IMR-90 (cell line): ENCODE measurements around the gene TRIM40. TPM values are rescaled to one million over a fixed set of nuclear protein-coding genes. Genes with fewer than 3 reads are reported as not detected.
A peak's percentile ranks its signal among the peaks of the same experiment; 100 is the strongest.

Experiments used
- ATAC-seq: fragments of 200-7000 bp; cut with Tn5 transposase; 2 replicates; pipeline ENCODE4 v1.9.1; 2020; ENCODE audit warnings: low read depth, mild to moderate bottlenecking, moderate library complexity
- BruUV-seq: library from RNA; stranded (reverse); fragments of 400-500 nt; replicated peaks from 2 replicates; lab custom pipeline; 2021; lab: Mats Ljungman, UMichigan
- CTCF ChIA-PET: fragments of 300-600 bp; formaldehyde crosslinking; extraction: SDS; loops from one replicate; lab custom pipeline; 2021; ENCODE audit warnings: antibody characterized with exemption; lab: Yijun Ruan, JAX
- POLR2A ChIA-PET: fragments of 300-600 bp; sonication (Branson Sonifier 250); formaldehyde crosslinking; loops from one replicate; lab custom pipeline; 2022; ENCODE audit warnings: antibody characterized with exemption; ENCODE audit not compliant: unreplicated experiment; lab: Charles Lee
- DNase-seq: peaks from one replicate; pipeline ENCODE4 v3.0.0; 2013
- H2AFZ ChIP-seq: replicated peaks from 2 replicates; pipeline ENCODE3; 2013; ENCODE audit warnings: low read length, mild to moderate bottlenecking; ENCODE audit not compliant: poor library complexity
- H2AK5ac ChIP-seq: 2 replicates; pipeline ENCODE4 v1.6.1; 2013; ENCODE audit warnings: low read depth, low read length, inconsistent platforms
- H2AK9ac ChIP-seq: replicated peaks from 2 replicates; pipeline ENCODE3; 2013; ENCODE audit warnings: mild to moderate bottlenecking, low read depth, low read length, moderate library complexity; ENCODE audit not compliant: poor library complexity
- H2BK120ac ChIP-seq: 2 replicates; pipeline ENCODE4 v1.6.1; 2013; ENCODE audit warnings: low read depth, low read length, inconsistent platforms
- H2BK15ac ChIP-seq: 3 replicates; pipeline ENCODE4 v1.6.1; 2013; ENCODE audit warnings: low read depth, low read length, inconsistent platforms
- H2BK20ac ChIP-seq: 2 replicates; pipeline ENCODE4 v1.6.1; 2013; ENCODE audit warnings: low read depth, mild to moderate bottlenecking, inconsistent platforms, low read length, moderate library complexity
- H2BK5ac ChIP-seq: 2 replicates; pipeline ENCODE4 v1.6.1; 2013; ENCODE audit warnings: mild to moderate bottlenecking, low read depth, low read length, inconsistent platforms; ENCODE audit not compliant: poor library complexity, severe bottlenecking
- H3K14ac ChIP-seq: replicated peaks from 2 replicates; pipeline ENCODE4 v1.6.1; 2013; ENCODE audit warnings: low read depth, low read length, inconsistent platforms
- H3K18ac ChIP-seq: 2 replicates; pipeline ENCODE4 v1.6.1; 2013; ENCODE audit warnings: low read depth, low read length, control low read depth
- H3K23ac ChIP-seq: 2 replicates; pipeline ENCODE4 v1.6.1; 2013; ENCODE audit warnings: low read depth, low read length, inconsistent platforms
- H3K27ac ChIP-seq: 2 replicates; pipeline ENCODE4 v1.5.1; 2013; ENCODE audit warnings: mild to moderate bottlenecking, control low read depth, low read length; ENCODE audit not compliant: insufficient read depth
- H3K27me3 ChIP-seq: 2 replicates; pipeline ENCODE4 v1.6.1; 2013; ENCODE audit warnings: low read length; ENCODE audit not compliant: control insufficient read depth, insufficient read depth
- H3K36me3 ChIP-seq: 2 replicates; pipeline ENCODE4 v1.6.1; 2013; ENCODE audit warnings: low read length, mixed read lengths; ENCODE audit not compliant: control insufficient read depth, insufficient read depth
- H3K4ac ChIP-seq: 2 replicates; pipeline ENCODE4 v1.6.1; 2013; ENCODE audit warnings: low read depth, low read length, inconsistent platforms
- H3K4me1 ChIP-seq: 2 replicates; pipeline ENCODE4 v1.6.1; 2013; ENCODE audit warnings: low read length, mixed read lengths; ENCODE audit not compliant: control insufficient read depth, insufficient read depth
- H3K4me2 ChIP-seq: 2 replicates; pipeline ENCODE4 v1.6.1; 2013; ENCODE audit warnings: low read depth, mild to moderate bottlenecking, control low read depth, low read length, moderate library complexity
- H3K4me3 ChIP-seq: 2 replicates; pipeline ENCODE4 v1.5.1; 2013; ENCODE audit warnings: low read depth, mild to moderate bottlenecking, control low read depth, low read length, moderate library complexity; ENCODE audit not compliant: insufficient read depth
- H3K56ac ChIP-seq: 2 replicates; pipeline ENCODE4 v1.6.1; 2013; ENCODE audit warnings: low read length, inconsistent platforms; ENCODE audit not compliant: insufficient read depth; ENCODE audit errors: extremely low read depth
- H3K79me1 ChIP-seq, 2 experiments: 2 replicates each; pipeline ENCODE4 v1.6.1; 2013; ENCODE audit warnings: low read length in 2 of 2, inconsistent platforms in 1 of 2, low read depth in 1 of 2
- H3K9ac ChIP-seq: 2 replicates; pipeline ENCODE4 v1.6.1; 2013; ENCODE audit warnings: low read depth, low read length, control low read depth
- H3K9me1 ChIP-seq: 2 replicates; pipeline ENCODE4 v1.6.1; 2013; ENCODE audit warnings: low read length, inconsistent platforms; ENCODE audit not compliant: insufficient read depth
- H3K9me3 ChIP-seq: 2 replicates; pipeline ENCODE4 v1.6.1; 2013; ENCODE audit warnings: low read length; ENCODE audit not compliant: control insufficient read depth, insufficient read depth
- H4K20me1 ChIP-seq: 2 replicates; pipeline ENCODE4 v1.6.1; 2013; ENCODE audit warnings: low read length, inconsistent platforms; ENCODE audit not compliant: insufficient read depth
- H4K5ac ChIP-seq: 2 replicates; pipeline ENCODE4 v1.6.1; 2013; ENCODE audit warnings: mild to moderate bottlenecking, low read depth, low read length, control low read depth
- H4K8ac ChIP-seq, 2 experiments: 2 replicates each; pipeline ENCODE4 v1.6.1; 2013; ENCODE audit warnings: low read depth in 2 of 2, low read length in 2 of 2, control low read depth in 1 of 2, inconsistent platforms in 1 of 2
- H4K91ac ChIP-seq: 2 replicates; pipeline ENCODE4 v1.6.1; 2013; ENCODE audit warnings: low read depth, low read length, inconsistent platforms; ENCODE audit not compliant: insufficient read depth
- BHLHE40 ChIP-seq: fragments of 150-350 bp; IDR thresholded peaks from 2 replicates; pipeline ENCODE4 v1.6.1; 2016; ENCODE audit warnings: mild to moderate bottlenecking, low read depth, low read length
- CEBPB ChIP-seq: IDR thresholded peaks from 2 replicates; pipeline ENCODE4 v1.6.1; 2012; ENCODE audit warnings: low read depth, low read length, improper control_type of control experiment
- CHD1 ChIP-seq: IDR thresholded peaks from 2 replicates; pipeline ENCODE4 v1.6.1; 2012; ENCODE audit warnings: low read depth, low read length, improper control_type of control experiment
- CTCF ChIP-seq: conservative IDR thresholded peaks from 2 replicates; pipeline ENCODE4 v1.5.1; 2012; ENCODE audit warnings: mild to moderate bottlenecking, low read depth, low read length, improper control_type of control experiment
- ELK1 ChIP-seq: fragments of 150-350 bp; IDR thresholded peaks from 2 replicates; pipeline ENCODE4 v1.6.1; 2016; ENCODE audit warnings: low read depth, mild to moderate bottlenecking, low read length, moderate library complexity, borderline replicate concordance
- FOS ChIP-seq: fragments of 150-350 bp; IDR thresholded peaks from 2 replicates; pipeline ENCODE4 v1.6.1; 2016; ENCODE audit warnings: low read depth, low read length
- MXI1 ChIP-seq: IDR thresholded peaks from 2 replicates; pipeline ENCODE4 v1.6.1; 2012; ENCODE audit warnings: low read depth, mild to moderate bottlenecking, low read length, moderate library complexity, borderline replicate concordance
- POLR2A ChIP-seq: IDR thresholded peaks from 2 replicates; pipeline ENCODE4 v1.6.1; 2012; ENCODE audit warnings: mild to moderate bottlenecking, low read depth, low read length
- RAD21 ChIP-seq: IDR thresholded peaks from 2 replicates; pipeline ENCODE4 v1.6.1; 2012; ENCODE audit warnings: low read length, improper control_type of control experiment
- RCOR1 ChIP-seq: IDR thresholded peaks from 2 replicates; pipeline ENCODE4 v1.6.1; 2012; ENCODE audit warnings: mild to moderate bottlenecking, low read length, improper control_type of control experiment; ENCODE audit not compliant: insufficient replicate concordance
- USF2 ChIP-seq: fragments of 150-350 bp; IDR thresholded peaks from 2 replicates; pipeline ENCODE4 v1.6.1; 2017; ENCODE audit warnings: mild to moderate bottlenecking, antibody characterized with exemption, low read length, low read depth
- WGBS, 2 experiments: methylation state at CpG; one replicate each; pipeline versions ENCODE4 v1.1.5 to v1.1.7; 2013; ENCODE audit warnings: missing lambda C conversion rate in 2 of 2; ENCODE audit not compliant: insufficient read length in 1 of 2; ENCODE audit errors: extremely low coverage in 2 of 2; 5-methylcytosine and 5-hydroxymethylcytosine counted together
- dilution Hi-C: fragments of 300-500 bp; cut with HindIII; formaldehyde crosslinking; loops from one replicate; pipeline ENCODE4 v1.14.3; 2018; ENCODE audit warnings: low sequenced_read_pairs; ENCODE audit not compliant: unreplicated experiment
- in situ Hi-C: fragments of 300-500 bp; cut with MboI; formaldehyde crosslinking; loops from 3 replicates; pipeline ENCODE4 v1.14.3; 2019; ENCODE audit warnings: low sequenced_read_pairs, inconsistent platforms, mixed read lengths
- intact Hi-C: fragments of 100-400 bp; cut with micrococcal nuclease; formaldehyde crosslinking; loops from 2 replicates; pipeline ENCODE4 v1.10.0; 2022
- polyA plus RNA-seq, 3 experiments: library from polyadenylated mRNA; depleted of rRNA; stranded (reverse); fragments of >200 nt; gene quantifications; 2 replicates each; pipeline ENCODE4 v1.2.3, GENCODE V29; 2012; ENCODE audit warnings: low replicate concordance in 1 of 3
- total RNA-seq: library from RNA; depleted of rRNA; stranded (reverse); fragments of >200 nt; gene quantifications from 2 replicates; pipeline ENCODE4 v1.2.3, GENCODE V29; 2012

The TRIM40 gene
- total and polyA plus RNA-seq, 2 of the 4 experiments (the other 2 are of a cell fraction) = not detected

DNA sequence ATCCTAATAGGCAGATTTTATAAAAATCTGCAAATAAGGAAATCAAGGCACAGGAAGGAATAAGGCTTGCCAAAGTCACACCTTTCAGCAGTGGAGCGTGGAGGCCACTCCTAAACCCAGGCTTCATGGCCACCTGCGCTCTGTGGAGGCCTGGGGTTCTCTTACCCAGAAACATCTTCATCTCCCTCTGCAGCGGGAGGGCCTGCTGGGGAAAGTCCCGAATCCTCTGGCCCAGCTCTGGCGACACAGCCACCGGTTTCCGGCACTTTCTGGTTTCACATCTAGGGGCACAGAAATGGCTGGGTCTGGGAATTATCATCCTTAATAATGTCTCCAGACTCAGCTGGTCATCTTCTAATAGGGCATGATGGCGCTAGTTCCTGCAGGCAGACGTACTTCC is 20.8 kb downstream of the TRIM40 start:
- ChIA-PET CTCF (no interaction called here), POLR2A (no interaction called here)
- dilution Hi-C loops (no loop called here), intact Hi-C loops (no loop called here), in situ Hi-C loops (no loop called here)
- Histone ChIP-seq H2AK5ac (no peak overlapping the region), H3K56ac (no peak overlapping the region), H3K27me3 (peaks cover 25% of the 10 kb centered on the region), H3K4me1 (no peaks in the 10 kb centered on the region), H3K36me3 (no peaks in the 10 kb centered on the region), H2BK15ac (no peak overlapping the region), H3K9me1 (no peaks in the 10 kb centered on the region), H3K4ac (no peak overlapping the region), H4K91ac (no peak overlapping the region), H2BK5ac (no peak overlapping the region), H2BK120ac (no peak overlapping the region), H4K5ac (no peak overlapping the region), H3K9ac (no peak overlapping the region), H3K27ac (no peak overlapping the region), H3K4me3 (no peak overlapping the region), H2AFZ (peak overlapping the region; percentile 33), H2BK20ac (no peak overlapping the region), H2AK9ac (no peak overlapping the region), H3K9me3 (no peaks in the 10 kb centered on the region), H3K4me2 (no peak overlapping the region), H3K14ac (no peak overlapping the region), H3K79me1 (no peaks in the 10 kb centered on the region), H3K18ac (no peak overlapping the region), H4K8ac (no peak overlapping the region), H3K23ac (no peak overlapping the region), H4K20me1 (no peaks in the 10 kb centered on the region)
- 90% methylated on average over 2 of the region's 9 CpGs; no CpG with 5 or more reads in 1 of the 2 experiments for WGBS, 2 experiments
- BruUV-seq = no TSS peak
- ATAC-seq (no peak), DNase-seq (no peak)
- TF ChIP-seq POLR2A = no peak
- no peak for TF ChIP-seq CHD1
- no peak for TF ChIP-seq FOS
- TF ChIP-seq BHLHE40 = no peak
- TF ChIP-seq CTCF = no peak
- TF ChIP-seq RAD21 = no peak
- TF ChIP-seq MXI1 = no peak
- no peak for TF ChIP-seq USF2
- no peak for TF ChIP-seq CEBPB
- no peak for TF ChIP-seq ELK1
- no peak for TF ChIP-seq RCOR1
